Measurements from ENCODE around the gene FAM47E. TPM values are rescaled to one million over a fixed set of nuclear protein-coding genes. Genes with fewer than 3 reads are reported as not detected.

FAM47E gene
- not detected in 2 replicates for total RNA-seq

GRCh38 chr4:76251441-76252270, at the start of gene FAM47E:
TSS of gene FAM47E (plus strand) at chr4:76251721. CDS start at chr4:76251747, 26 bp downstream.

GRCh38 chr4:76213415-76214176, 37.9 kb upstream of the FAM47E start, which contains the start of gene SCARB2:
TSS of gene SCARB2 (minus strand) at chr4:76213824. CDS start at chr4:76213543, 281 bp downstream.

GRCh38 chr4:76305971-76306881, 54.7 kb downstream of the FAM47E start, which contains the start of gene STBD1:
TSS of gene STBD1 (plus strand) at chr4:76306733. CDS start at chr4:76306770, 37 bp downstream.

Other genes starting within 250 kb of the FAM47E start
- not detected in 2 replicates for gene CXCL9, start 244.2 kb upstream of the FAM47E start, total RNA-seq
- not detected in 2 replicates for gene CXCL10, start 228.2 kb upstream of the FAM47E start, total RNA-seq
- gene CXCL11, start 215.7 kb upstream of the FAM47E start, total RNA-seq, result not detected in 2 replicates
- not detected in 2 replicates for gene ART3, start 177.0 kb upstream of the FAM47E start, total RNA-seq
- 21.7 and 27.5 TPM in 2 replicates for gene NUP54, start 103.3 kb upstream of the FAM47E start, total RNA-seq
- gene SCARB2, start 37.9 kb upstream of the FAM47E start, total RNA-seq, result 127 and 165 TPM in 2 replicates
- 8.8 and 10.5 TPM in 2 replicates for gene STBD1, start 55.0 kb downstream of the FAM47E start, total RNA-seq
- gene CCDC158, start 169.4 kb downstream of the FAM47E start, total RNA-seq, result not detected in 2 replicates
- gene SHROOM3, start 183.5 kb downstream of the FAM47E start, total RNA-seq, result 5.1 and 8.9 TPM in 2 replicates

Measured in cardiac atrium fibroblast (primary cell).